PC-9 (cell line): Measurements from ENCODE around the gene RAB40B. TPM values are rescaled to one million over a fixed set of nuclear protein-coding genes. Genes with fewer than 3 reads are reported as not detected.

Experiments
- BruUV-seq: library from RNA; stranded (reverse); fragments of 400-500 nt; replicated peaks from 2 replicates; lab custom pipeline; 2021; lab: Mats Ljungman, UMichigan
- CTCF ChIA-PET: fragments of 300-600 bp; sonication (Branson Sonifier 250); formaldehyde crosslinking; loops from one replicate; lab custom pipeline; 2022; ENCODE audit warnings: antibody characterized with exemption; lab: Charles Lee
- POLR2A ChIA-PET: fragments of 300-600 bp; sonication (Branson Sonifier 250); formaldehyde crosslinking; loops from one replicate; lab custom pipeline; 2022; ENCODE audit warnings: antibody characterized with exemption; ENCODE audit not compliant: unreplicated experiment; lab: Charles Lee
- DNase-seq, 2 experiments: peaks; one replicate each; pipeline versions ENCODE4 v3.0.0 to v3.0.0-alpha.2; 2015 to 2022; ENCODE audit warnings: mixed read lengths in 1 of 2
- H2AFZ ChIP-seq: fragments of 200-600 bp; sonication (generic); 2 replicates; pipeline ENCODE4 v1.8.1; 2017; ENCODE audit warnings: antibody characterized with exemption
- H3F3A ChIP-seq: fragments of 200-600 bp; sonication (generic); 2 replicates; pipeline ENCODE4 v1.8.1; 2017; ENCODE audit warnings: antibody characterized with exemption, mild to moderate bottlenecking, low read depth; ENCODE audit not compliant: insufficient read depth
- H3K27ac ChIP-seq: fragments of 200-600 bp; sonication (generic); 2 replicates; pipeline ENCODE4 v1.6.1; 2016; ENCODE audit warnings: mixed run types
- H3K27me3 ChIP-seq: fragments of 200-600 bp; sonication (generic); 2 replicates; pipeline ENCODE4 v1.6.1; 2016; ENCODE audit warnings: low read depth, mixed run types; ENCODE audit not compliant: insufficient read depth
- H3K36me3 ChIP-seq: fragments of 200-600 bp; sonication (generic); 2 replicates; pipeline ENCODE4 v1.6.1; 2016; ENCODE audit warnings: low read depth, mixed run types
- H3K4me1 ChIP-seq: fragments of 200-600 bp; sonication (generic); replicated peaks from 2 replicates; pipeline ENCODE4 v1.6.1; 2016; ENCODE audit warnings: mixed run types; ENCODE audit not compliant: insufficient read depth
- H3K4me2 ChIP-seq: fragments of 200-600 bp; sonication (generic); 2 replicates; pipeline ENCODE4 v1.6.1; 2017; ENCODE audit warnings: mixed run types
- H3K4me3 ChIP-seq: fragments of 200-600 bp; sonication (generic); 2 replicates; pipeline ENCODE4 v1.6.1; 2016; ENCODE audit warnings: mixed run types
- H3K79me2 ChIP-seq: fragments of 200-600 bp; sonication (generic); 2 replicates; pipeline ENCODE4 v1.6.1; 2017; ENCODE audit warnings: low read depth, mixed run types
- H3K9me2 ChIP-seq: fragments of 200-600 bp; sonication (generic); 2 replicates; pipeline ENCODE4 v1.8.1; 2017; ENCODE audit warnings: mild to moderate bottlenecking; ENCODE audit not compliant: insufficient read depth
- H3K9me3 ChIP-seq: fragments of 200-600 bp; sonication (generic); 2 replicates; pipeline ENCODE4 v1.8.1; 2016; ENCODE audit warnings: low read depth; ENCODE audit not compliant: insufficient read depth
- H4K20me1 ChIP-seq: fragments of 200-600 bp; sonication (generic); 2 replicates; pipeline ENCODE4 v1.8.1; 2017; ENCODE audit not compliant: insufficient read depth
- CTCF ChIP-seq: fragments of 200-600 bp; sonication (generic); conservative IDR thresholded peaks from 2 replicates; pipeline ENCODE4 v1.6.1; 2017; ENCODE audit warnings: mixed run types, antibody characterized with exemption, mild to moderate bottlenecking, moderate library complexity
- EZH2 ChIP-seq: fragments of 200-600 bp; sonication (generic); IDR thresholded peaks from 2 replicates; pipeline ENCODE4 v1.8.0; 2017; ENCODE audit warnings: antibody characterized with exemption, low read depth
- intact Hi-C: fragments of 100-400 bp; cut with micrococcal nuclease; formaldehyde crosslinking; loops from one replicate; pipeline ENCODE4 v1.10.0; 2022; ENCODE audit not compliant: unreplicated experiment
- total RNA-seq: library from RNA; stranded (reverse); gene quantifications from 2 replicates; pipeline ENCODE4 v1.2.3, GENCODE V29; 2021

RAB40B gene
- total RNA-seq, 1 experiment from 2014 or later: 7.9 TPM

- Histone ChIP-seq H3K4me1 (no peaks in the 10 kb centered on the region; the same call in 1 of the 2 replicates), H2AFZ (peak within 1 kb of the TSS; percentile 86), H3K9me2 (no peaks in the 10 kb centered on the region), H3F3A (no peaks in the 10 kb centered on the region), H3K79me2 (peaks cover 6% of the 10 kb centered on the region), H4K20me1 (no peaks in the 10 kb centered on the region; the same call in 1 of the 2 replicates), H3K36me3 (no peaks in the 10 kb centered on the region), H3K4me2 (peak within 1 kb of the TSS; percentile 71), H3K9me3 (no peaks in the 10 kb centered on the region), H3K4me3 (peak within 1 kb of the TSS; percentile 68), H3K27ac (no peak within 1 kb of the TSS), H3K27me3 (no peaks in the 10 kb centered on the region)
- ChIA-PET POLR2A (interaction anchor here (0.7 to 0.9 kb wide), 4 partner anchors 11 to 435 kb away, joined by 4 to 31 read pairs (median 13); no protein-coding TSS in a partner anchor), CTCF (interaction anchor here (0.5 to 0.8 kb wide), 3 partner anchors 31 to 195 kb away, joined by 4 to 8 read pairs (median 4); no protein-coding TSS in a partner anchor)
- DNase-seq: peak; percentile 72 to 84
- BruUV-seq: no TSS peak
- intact Hi-C loops: loop anchor here (10.0 kb wide), 1 partner anchor 72 kb away; the partner anchor contains the start of gene WDR45B
- TF ChIP-seq EZH2 (no peak), CTCF (no peak)
Measured at GRCh38 chr17:82716203-82717010, 17.9 kb upstream of the RAB40B start, which contains the start of gene FN3KRP. TSS of gene FN3KRP (plus strand) at chr17:82716706. CDS start at chr17:82716756, 50 bp downstream.

DNA sequence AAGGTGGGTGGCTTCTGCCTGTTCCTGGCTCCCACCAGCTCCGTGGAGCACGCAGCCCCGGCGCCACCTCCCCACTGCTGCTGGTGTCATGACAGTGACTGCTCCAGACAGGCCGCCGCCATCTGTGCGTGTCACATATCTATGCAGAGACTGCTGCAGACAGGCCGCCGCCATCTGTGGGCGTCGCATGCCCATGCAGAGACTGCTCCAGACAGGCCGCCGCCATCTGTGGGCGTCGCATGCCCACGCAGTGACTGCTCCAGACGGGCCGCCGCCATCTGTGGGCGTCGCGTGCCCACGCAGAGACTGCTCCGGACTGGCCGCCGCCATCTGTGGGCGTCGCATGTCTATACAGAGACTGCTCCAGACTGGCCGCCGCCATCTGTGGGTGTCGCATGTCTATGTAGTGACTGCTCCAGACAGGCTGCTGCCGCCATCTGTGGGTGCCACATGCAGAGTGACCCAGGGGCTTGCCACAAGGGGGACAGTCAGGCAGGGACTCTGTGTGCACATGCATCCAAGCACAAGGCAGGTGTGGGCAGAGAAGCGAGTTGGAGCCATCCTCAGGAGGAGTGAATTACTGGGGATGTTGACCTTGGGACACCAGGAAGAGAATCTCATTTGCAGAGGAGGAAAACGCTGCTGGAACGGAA is 14.7 kb upstream of the RAB40B start:
- intact Hi-C loops: loop anchor here (10.0 kb wide), 1 partner anchor 68 kb away; the partner anchor contains the start of gene WDR45B
- no peaks in the 10 kb centered on the region; the same call in 1 of the 2 replicates for H3K4me1 ChIP-seq
- H4K20me1 ChIP-seq: no peaks in the 10 kb centered on the region; the same call in 1 of the 2 replicates
- H3K79me2 ChIP-seq: peaks cover 6% of the 10 kb centered on the region
- POLR2A ChIA-PET: no interaction called here
- TF ChIP-seq CTCF (no peak), EZH2 (no peak)
- H3K4me3 ChIP-seq: no peak overlapping the region
- no peaks in the 10 kb centered on the region for H3K9me3 ChIP-seq
- peaks cover 3% of the 10 kb centered on the region; the same call in 1 of the 2 replicates for H3F3A ChIP-seq
- no peaks in the 10 kb centered on the region for H3K9me2 ChIP-seq
- CTCF ChIA-PET: no interaction called here
- no peak for DNase-seq
- no peak overlapping the region for H3K4me2 ChIP-seq
- no peak overlapping the region for H3K27ac ChIP-seq
- H3K27me3 ChIP-seq: no peaks in the 10 kb centered on the region
- no TSS peak for BruUV-seq
- no peak overlapping the region for H2AFZ ChIP-seq
- H3K36me3 ChIP-seq: no peaks in the 10 kb centered on the region

- peaks cover 6% of the 10 kb centered on the region; the same call in 1 of the 2 replicates for H3F3A ChIP-seq
- ChIA-PET POLR2A (no interaction called here), CTCF (no interaction called here)
- H2AFZ ChIP-seq: no peak overlapping the region
- intact Hi-C loops: loop anchor here (10.0 kb wide), 1 partner anchor 66 kb away; the partner anchor contains the start of gene WDR45B
- no TSS peak for BruUV-seq
- no peaks in the 10 kb centered on the region for H3K79me2 ChIP-seq
- no peaks in the 10 kb centered on the region for H3K9me2 ChIP-seq
- H3K9me3 ChIP-seq: no peaks in the 10 kb centered on the region
- no peaks in the 10 kb centered on the region for H4K20me1 ChIP-seq
- H3K27ac ChIP-seq: no peak overlapping the region
- no peaks in the 10 kb centered on the region for H3K27me3 ChIP-seq
- TF ChIP-seq EZH2 (no peak), CTCF (no peak)
- H3K4me1 ChIP-seq: no peaks in the 10 kb centered on the region
- H3K4me2 ChIP-seq: no peak overlapping the region
- DNase-seq: no peak
- H3K36me3 ChIP-seq: no peaks in the 10 kb centered on the region
- no peak overlapping the region for H3K4me3 ChIP-seq
Measured at GRCh38 chr17:82710499-82711232, 12.2 kb upstream of the RAB40B start.
